T-cell (primary cell): Measurements from ENCODE around the gene ILDR2. TPM values are rescaled to one million over a fixed set of nuclear protein-coding genes. Genes with fewer than 3 reads are reported as not detected.
A peak's percentile ranks its signal among the peaks of the same experiment; 100 is the strongest.

Experiments used
- ATAC-seq, 4 experiments: fragments of 200-7000 bp in 3 of 4; fragments of 150-1000 bp in 1 of 4; cut with Tn5 transposase; replicated peaks in 1 of 4; 1 replicate in 3 of 4; 2 replicates in 1 of 4; pipeline ENCODE4 v1.10.0; 2021; ENCODE audit warnings: moderate library complexity in 3 of 4, mild to moderate bottlenecking in 2 of 4, moderate number of reproducible peaks in 1 of 4
- CTCF ChIA-PET, 2 donors: fragments of 300-600 bp; sonication (Branson Sonifier 250); formaldehyde crosslinking; loops; one replicate each; lab custom pipeline; 2022; ENCODE audit warnings: antibody characterized with exemption in 2 of 2; lab: Charles Lee
- POLR2A ChIA-PET, 2 donors: fragments of 300-600 bp; sonication (Branson Sonifier 250); formaldehyde crosslinking; loops; one replicate each; lab custom pipeline; 2022; ENCODE audit warnings: antibody characterized with exemption in 2 of 2; lab: Charles Lee
- DNase-seq, 35 experiments: peaks; one replicate each; pipeline versions ENCODE4 v3.0.0 to v3.0.0-alpha.2; 2013 to 2023
- H3K27ac ChIP-seq: one replicate; pipeline ENCODE4 v1.5.1; 2013; ENCODE audit warnings: low read length
- H3K27me3 ChIP-seq, 2 experiments: replicated peaks in 1 of 2; 1 replicate in 1 of 2; 2 replicates in 1 of 2; pipeline versions ENCODE4 v1.6.1 to v1.7.0; 2013; ENCODE audit warnings: low read length in 1 of 2, mixed read lengths in 1 of 2; ENCODE audit not compliant: control insufficient read depth in 2 of 2, insufficient read depth in 2 of 2; ENCODE audit errors: extremely low read depth in 1 of 2
- H3K36me3 ChIP-seq, 2 donors: 1 replicate in 1 of 2; 2 replicates in 1 of 2; pipeline versions ENCODE4 v1.6.1 to v1.7.0; 2013; ENCODE audit warnings: low read length in 1 of 2; ENCODE audit not compliant: control insufficient read depth in 2 of 2, insufficient read depth in 1 of 2; ENCODE audit errors: extremely low read depth in 1 of 2
- H3K4me1 ChIP-seq, 2 experiments: 1 replicate in 1 of 2; 2 replicates in 1 of 2; pipeline versions ENCODE4 v1.6.1 to v1.7.0; 2013; ENCODE audit warnings: low read length in 2 of 2, mixed read lengths in 1 of 2; ENCODE audit not compliant: insufficient read depth in 2 of 2, control insufficient read depth in 1 of 2; ENCODE audit errors: extremely low read depth in 1 of 2
- H3K4me3 ChIP-seq, 2 donors: 1 replicate in 1 of 2; 2 replicates in 1 of 2; pipeline versions ENCODE4 v1.5.1 to v1.7.0; 2013; ENCODE audit warnings: mild to moderate bottlenecking in 2 of 2, low read length in 1 of 2, moderate library complexity in 1 of 2; ENCODE audit not compliant: control insufficient read depth in 1 of 2; ENCODE audit errors: extremely low read depth in 1 of 2
- H3K9me3 ChIP-seq: 2 replicates; pipeline ENCODE4 v1.7.0; 2013
- H3K27ac Mint-ChIP-seq, 2 donors: one replicate each; pipeline ENCODE4 v1.8.0; 2020 to 2021; ENCODE audit warnings: mild to moderate bottlenecking in 2 of 2, mixed read lengths in 2 of 2
- H3K27me3 Mint-ChIP-seq, 2 donors: one replicate each; pipeline ENCODE4 v1.8.0; 2021 to 2022; ENCODE audit warnings: mixed read lengths in 2 of 2
- H3K36me3 Mint-ChIP-seq: one replicate; pipeline ENCODE4 v1.8.0; 2021; ENCODE audit warnings: mixed read lengths
- H3K4me1 Mint-ChIP-seq, 3 donors: one replicate each; pipeline ENCODE4 v1.8.0; 2020 to 2022; ENCODE audit warnings: mixed read lengths in 3 of 3, mild to moderate bottlenecking in 1 of 3
- H3K4me3 Mint-ChIP-seq, 3 donors: one replicate each; pipeline ENCODE4 v1.8.0; 2020 to 2022; ENCODE audit warnings: mild to moderate bottlenecking in 3 of 3, mixed read lengths in 3 of 3, moderate library complexity in 3 of 3
- H3K9me3 Mint-ChIP-seq, 3 donors: one replicate each; pipeline ENCODE4 v1.8.0; 2020 to 2022; ENCODE audit warnings: mixed read lengths in 3 of 3
- WGBS: methylation state at CpG from one replicate; pipeline ENCODE4 v1.1.5; 2013; ENCODE audit warnings: missing lambda C conversion rate; ENCODE audit not compliant: insufficient coverage; 5-methylcytosine and 5-hydroxymethylcytosine counted together
- total RNA-seq, 35 experiments: library from RNA in 6 of 35; stranded (reverse) in 6 of 35; fragments of 120-200 nt in 1 of 35; gene quantifications; one replicate each; pipeline versions ENCODE4 v1.2.1 to v1.2.4 and lab custom pipeline; 2013 to 2026

The ILDR2 gene
- total RNA-seq, 5 donors from 2014 or later (not counting 1 experiment from before 2014, with no cell fraction given) = 0.13 to 0.61 (median 0.30) TPM

DNA sequence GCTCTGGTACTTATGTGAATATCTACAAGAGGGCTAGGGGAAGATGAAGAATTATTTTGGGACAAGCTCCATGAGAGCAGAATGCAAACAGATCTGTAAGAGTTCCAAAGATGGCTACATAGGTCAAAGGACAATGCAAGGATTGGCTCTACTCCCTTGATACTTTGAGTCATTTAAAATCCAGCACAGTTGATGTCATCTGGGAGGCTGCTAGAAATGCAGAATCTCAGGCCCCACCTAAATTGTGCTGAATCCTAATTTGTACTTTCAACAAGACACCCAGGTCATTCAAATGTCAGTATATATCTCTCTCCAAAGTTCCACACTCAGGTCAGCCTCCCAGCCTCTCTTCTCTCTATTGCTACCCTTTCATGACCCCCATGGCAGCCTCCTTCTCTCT lies 75.6 kb downstream of the ILDR2 start:
- Histone ChIP-seq H3K4me1 (no peaks in the 10 kb centered on the region), H3K4me3 (no peak overlapping the region), H3K27ac (no peak overlapping the region), H3K27me3 (peaks cover 0 to 3% of the 10 kb centered on the region in 2 experiments), H3K36me3 (no peaks in the 10 kb centered on the region), H3K9me3 (no peaks in the 10 kb centered on the region)
- no peak for DNase-seq
- H3K4me3 Mint-ChIP-seq = no peak overlapping the region
- peaks cover 5 to 11% of the 10 kb centered on the region in 2 donors for H3K27me3 Mint-ChIP-seq
- POLR2A ChIA-PET = interaction anchor here in 1 of 2 donors (0.5 kb wide), 1 partner anchor 309 kb away, joined by 9 read pairs; no protein-coding TSS in a partner anchor
- H3K9me3 Mint-ChIP-seq = peaks cover 2 to 13% (median 13%) of the 10 kb centered on the region in 3 donors
- CTCF ChIA-PET = interaction anchor here in 1 of 2 donors (0.7 kb wide), 1 partner anchor 160 kb away, joined by 9 read pairs; no protein-coding TSS in a partner anchor
- no peak for ATAC-seq
- no peaks in the 10 kb centered on the region for H3K4me1 Mint-ChIP-seq
- peaks cover 7% of the 10 kb centered on the region for H3K36me3 Mint-ChIP-seq
- H3K27ac Mint-ChIP-seq = no peak overlapping the region

GRCh38 chr1:166895766-166896165 lies 79.6 kb downstream of the ILDR2 start:
- Histone ChIP-seq H3K9me3 (no peaks in the 10 kb centered on the region), H3K4me3 (no peak overlapping the region), H3K4me1 (no peaks in the 10 kb centered on the region), H3K36me3 (no peaks in the 10 kb centered on the region), H3K27me3 (peaks cover 0 to 3% of the 10 kb centered on the region in 2 experiments), H3K27ac (no peak overlapping the region)
- Mint-ChIP-seq H3K9me3 (peaks cover 2 to 13% (median 13%) of the 10 kb centered on the region in 3 donors), H3K36me3 (peaks cover 7% of the 10 kb centered on the region), H3K4me1 (no peaks in the 10 kb centered on the region), H3K27me3 (peaks cover 13 to 19% of the 10 kb centered on the region in 2 donors), H3K4me3 (no peak overlapping the region), H3K27ac (no peak overlapping the region)
- WGBS = 92% methylated on average over 2 of the region's 4 CpGs
- ATAC-seq (no peak), DNase-seq (no peak)
- POLR2A ChIA-PET = no interaction called here
- CTCF ChIA-PET = no interaction called here

GRCh38 chr1:166889776-166890175 lies 85.6 kb downstream of the ILDR2 start:
- H3K4me1 Mint-ChIP-seq = peaks cover 4 to 7% (median 7%) of the 10 kb centered on the region in 3 donors
- no peak for ATAC-seq
- ChIA-PET POLR2A (no interaction called here), CTCF (interaction anchor here in 1 of 2 donors (1.1 kb wide), 1 partner anchor 20 kb away, joined by 3 read pairs; no protein-coding TSS in a partner anchor)
- peaks cover 21 to 25% of the 10 kb centered on the region in 2 donors for H3K27me3 Mint-ChIP-seq
- H3K4me1 ChIP-seq = peaks cover 0 to 3% of the 10 kb centered on the region in 2 experiments
- no peak overlapping the region for H3K4me3 Mint-ChIP-seq
- H3K4me3 ChIP-seq = no peak overlapping the region
- H3K27ac Mint-ChIP-seq = no peak overlapping the region
- no peak overlapping the region for H3K27ac ChIP-seq
- DNase-seq = no peak
- peaks cover 0 to 3% of the 10 kb centered on the region in 2 experiments for H3K27me3 ChIP-seq
- H3K36me3 ChIP-seq = no peaks in the 10 kb centered on the region
- H3K36me3 Mint-ChIP-seq = no peaks in the 10 kb centered on the region
- H3K9me3 ChIP-seq = no peaks in the 10 kb centered on the region
- no peaks in the 10 kb centered on the region for H3K9me3 Mint-ChIP-seq

DNA sequence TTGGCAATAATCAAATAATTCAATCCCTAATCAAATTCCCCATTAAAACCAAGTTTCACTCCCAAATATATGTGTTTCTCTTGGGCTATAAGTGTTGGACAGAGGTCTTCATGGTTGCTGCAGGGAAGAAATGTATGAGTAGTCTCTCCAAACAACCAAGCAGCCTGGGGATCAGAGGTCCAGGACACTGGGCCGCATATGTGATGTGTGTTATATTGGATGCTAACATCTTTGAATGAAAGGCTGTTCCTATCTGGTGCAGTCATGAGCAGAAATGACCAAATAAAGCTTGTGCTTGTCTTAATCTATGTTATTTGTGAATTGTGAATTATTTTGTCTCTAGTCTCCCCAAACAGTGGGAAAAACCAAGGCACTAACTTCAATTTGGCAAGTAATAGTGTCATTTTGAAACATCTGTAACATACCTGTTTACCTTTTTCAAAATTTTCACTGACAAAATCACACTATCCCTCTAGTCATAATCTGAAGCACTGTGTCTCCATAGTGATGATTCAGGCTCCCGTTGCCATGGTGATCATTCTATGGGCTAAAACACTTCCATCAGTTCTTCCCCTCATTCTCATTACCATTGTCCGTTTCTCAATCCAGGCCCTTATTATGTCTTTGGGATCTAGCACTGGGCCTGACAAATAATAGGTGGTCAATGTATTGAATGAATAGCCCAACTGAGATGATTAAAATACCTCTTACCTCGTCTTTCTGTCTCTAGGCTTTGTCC lies 86.8 kb downstream of the ILDR2 start:
- Mint-ChIP-seq H3K27me3 (peaks cover 27 to 32% of the 10 kb centered on the region in 2 donors), H3K9me3 (no peaks in the 10 kb centered on the region), H3K4me3 (no peak overlapping the region), H3K27ac (no peak overlapping the region), H3K36me3 (no peaks in the 10 kb centered on the region), H3K4me1 (peaks cover 14 to 17% (median 16%) of the 10 kb centered on the region in 3 donors)
- H3K27ac ChIP-seq = no peak overlapping the region
- WGBS = no CpG with 5 or more reads among the region's 4 CpGs
- ChIA-PET CTCF (no interaction called here), POLR2A (no interaction called here)
- peaks cover 0 to 15% of the 10 kb centered on the region in 2 experiments for H3K27me3 ChIP-seq
- no peaks in the 10 kb centered on the region for H3K36me3 ChIP-seq
- no peak for DNase-seq
- no peak overlapping the region for H3K4me3 ChIP-seq
- no peaks in the 10 kb centered on the region for H3K9me3 ChIP-seq
- no peak for ATAC-seq
- peaks cover 0 to 14% of the 10 kb centered on the region in 2 experiments for H3K4me1 ChIP-seq

GRCh38 chr1:166884971-166885370 lies 90.4 kb downstream of the ILDR2 start:
- Histone ChIP-seq H3K4me3 (no peak overlapping the region), H3K36me3 (no peaks in the 10 kb centered on the region), H3K9me3 (no peaks in the 10 kb centered on the region), H3K4me1 (peaks cover 0 to 14% of the 10 kb centered on the region in 2 experiments), H3K27me3 (peaks cover 0 to 23% of the 10 kb centered on the region in 2 experiments), H3K27ac (no peak overlapping the region)
- ChIA-PET POLR2A (no interaction called here), CTCF (interaction anchor here (0.5 to 3.7 kb wide), 3 partner anchors 9 to 240 kb away, joined by 3 to 12 read pairs (median 5); partner anchors contain the start of gene TADA1 (in 1 of the 2))
- Mint-ChIP-seq H3K9me3 (no peaks in the 10 kb centered on the region), H3K4me1 (peaks cover 14 to 19% (median 16%) of the 10 kb centered on the region in 3 donors), H3K27ac (no peak overlapping the region), H3K4me3 (no peak overlapping the region), H3K27me3 (peaks cover 27 to 29% of the 10 kb centered on the region in 2 donors), H3K36me3 (no peaks in the 10 kb centered on the region)
- ATAC-seq (peak in 1 of 4 experiments; percentile 17), DNase-seq (peak in 1 of 35 experiments; percentile 7)
- no CpG with 5 or more reads among the region's 3 CpGs for WGBS

GRCh38 chr1:166884040-166884642 lies 91.2 kb downstream of the ILDR2 start:
- Mint-ChIP-seq H3K9me3 (no peaks in the 10 kb centered on the region), H3K27me3 (peaks cover 23 to 29% of the 10 kb centered on the region in 2 donors), H3K4me1 (peaks cover 14 to 19% (median 16%) of the 10 kb centered on the region in 3 donors), H3K36me3 (no peaks in the 10 kb centered on the region), H3K4me3 (peak overlapping the region in 1 of 3 donors; percentile 25), H3K27ac (no peak overlapping the region)
- 28% methylated on average over 37 of the region's 44 CpGs for WGBS
- ChIA-PET POLR2A (no interaction called here), CTCF (interaction anchor here in 1 of 2 donors (3.7 kb wide), 1 partner anchor 27 kb away, joined by 12 read pairs; no protein-coding TSS in a partner anchor)
- H3K36me3 ChIP-seq = no peaks in the 10 kb centered on the region
- no peaks in the 10 kb centered on the region for H3K9me3 ChIP-seq
- DNase-seq = peak in 24 of 35 experiments; percentile 3 to 49 (median 14)
- peak; percentile 60 to 73 (median 67) for ATAC-seq
- H3K27ac ChIP-seq = no peak overlapping the region
- peaks cover 0 to 23% of the 10 kb centered on the region in 2 experiments for H3K27me3 ChIP-seq
- peak overlapping the region in 1 of 2 donors; percentile 30 for H3K4me3 ChIP-seq
- peaks cover 0 to 14% of the 10 kb centered on the region in 2 experiments for H3K4me1 ChIP-seq
